CD14-positive monocyte (primary cell): Measurements from ENCODE around the gene KCNIP3. TPM values are rescaled to one million over a fixed set of nuclear protein-coding genes. Genes with fewer than 3 reads are reported as not detected.

Source experiments
- DNase-seq, 3 donors: peaks; one replicate each; pipeline ENCODE4 v3.0.0-alpha.2; 2011 to 2022
- H2AFZ ChIP-seq: 2 replicates; pipeline ENCODE4 v1.6.0; 2012; ENCODE audit warnings: mild to moderate bottlenecking, low read depth, low read length, inconsistent platforms; ENCODE audit not compliant: insufficient read depth, poor library complexity, severe bottlenecking
- H3K27ac ChIP-seq, 2 donors: 1 replicate in 1 of 2; 2 replicates in 1 of 2; pipeline ENCODE4 v1.5.1; 2012 to 2013; ENCODE audit warnings: low read length in 2 of 2, control low read depth in 1 of 2, inconsistent platforms in 1 of 2, low read depth in 1 of 2, mild to moderate bottlenecking in 1 of 2
- H3K27me3 ChIP-seq, 2 donors: one replicate each; pipeline versions ENCODE4 v1.6.0 to v1.6.1; 2011 to 2013; ENCODE audit warnings: low read length in 2 of 2; ENCODE audit not compliant: control insufficient read depth in 2 of 2, insufficient read depth in 2 of 2
- H3K36me3 ChIP-seq, 2 donors: replicated peaks in 1 of 2; 1 replicate in 1 of 2; 2 replicates in 1 of 2; pipeline versions ENCODE4 v1.5.1 to v1.6.1; 2012 to 2013; ENCODE audit warnings: low read length in 2 of 2, control low read depth in 1 of 2, inconsistent platforms in 1 of 2, mild to moderate bottlenecking in 1 of 2; ENCODE audit not compliant: insufficient read depth in 2 of 2, control insufficient read depth in 1 of 2
- H3K4me1 ChIP-seq, 2 donors: 1 replicate in 1 of 2; 2 replicates in 1 of 2; pipeline versions ENCODE4 v1.5.1 to v1.6.1; 2012 to 2013; ENCODE audit warnings: low read length in 2 of 2, control low read depth in 1 of 2, inconsistent platforms in 1 of 2, mild to moderate bottlenecking in 1 of 2, moderate library complexity in 1 of 2; ENCODE audit not compliant: insufficient read depth in 2 of 2, control insufficient read depth in 1 of 2
- H3K4me2 ChIP-seq: replicated peaks from 2 replicates; pipeline ENCODE3; 2012; ENCODE audit warnings: low read length, moderate library complexity, mild to moderate bottlenecking; ENCODE audit not compliant: poor library complexity, severe bottlenecking; ENCODE audit errors: extremely low read depth
- H3K4me3 ChIP-seq, 3 experiments: fragments of 200-600 bp in 1 of 3; sonication (generic) in 1 of 3; replicated peaks in 1 of 3; 1 replicate in 2 of 3; 2 replicates in 1 of 3; pipeline ENCODE4 v1.5.1; 2011 to 2013; ENCODE audit warnings: low read length in 3 of 3, mild to moderate bottlenecking in 3 of 3, control low read depth in 2 of 3, low read depth in 2 of 3, inconsistent platforms in 1 of 3, moderate library complexity in 1 of 3
- H3K79me2 ChIP-seq: 2 replicates; pipeline ENCODE4 v1.6.0; 2012; ENCODE audit warnings: mild to moderate bottlenecking, control low read depth, inconsistent platforms, low read length, moderate library complexity; ENCODE audit not compliant: insufficient read depth
- H3K9ac ChIP-seq: 2 replicates; pipeline ENCODE4 v1.6.0; 2017; ENCODE audit warnings: low read length, mild to moderate bottlenecking; ENCODE audit not compliant: insufficient read depth, poor library complexity, severe bottlenecking
- H3K9me3 ChIP-seq, 2 donors: replicated peaks in 1 of 2; 1 replicate in 1 of 2; 2 replicates in 1 of 2; pipeline versions ENCODE4 v1.5.1 to v1.6.1; 2012 to 2013; ENCODE audit warnings: low read length in 2 of 2, control low read depth in 1 of 2; ENCODE audit not compliant: control insufficient read depth in 1 of 2, insufficient read depth in 1 of 2
- H4K20me1 ChIP-seq: 2 replicates; pipeline ENCODE4 v1.6.0; 2012; ENCODE audit warnings: mild to moderate bottlenecking, low read length, control low read depth, moderate library complexity; ENCODE audit not compliant: insufficient read depth
- H3K27ac Mint-ChIP-seq, 7 donors: one replicate each; pipeline ENCODE4 v1.8.0; 2020; ENCODE audit warnings: mild to moderate bottlenecking in 7 of 7, mixed read lengths in 7 of 7, moderate library complexity in 6 of 7, inconsistent platforms in 2 of 7
- H3K27me3 Mint-ChIP-seq, 3 donors: one replicate each; pipeline ENCODE4 v1.8.0; 2021 to 2022; ENCODE audit warnings: low read depth in 3 of 3, mild to moderate bottlenecking in 3 of 3, mixed read lengths in 3 of 3, moderate library complexity in 3 of 3, inconsistent platforms in 1 of 3
- H3K36me3 Mint-ChIP-seq, 2 donors: one replicate each; pipeline ENCODE4 v1.8.0; 2020; ENCODE audit warnings: mixed read lengths in 2 of 2, inconsistent platforms in 1 of 2, mild to moderate bottlenecking in 1 of 2
- H3K4me1 Mint-ChIP-seq: one replicate; pipeline ENCODE4 v1.8.0; 2020; ENCODE audit warnings: mild to moderate bottlenecking, mixed read lengths
- H3K4me3 Mint-ChIP-seq, 2 donors: one replicate each; pipeline ENCODE4 v1.8.0; 2020; ENCODE audit warnings: mild to moderate bottlenecking in 2 of 2, mixed read lengths in 2 of 2, moderate library complexity in 1 of 2
- H3K9me3 Mint-ChIP-seq, 7 donors: one replicate each; pipeline ENCODE4 v1.8.0; 2020 to 2022; ENCODE audit warnings: mixed read lengths in 7 of 7, mild to moderate bottlenecking in 6 of 7, moderate library complexity in 6 of 7, inconsistent platforms in 2 of 7
- CTCF ChIP-seq: fragments of 200-600 bp; IDR thresholded peaks from one replicate; pipeline ENCODE4 v1.8.0; 2022; ENCODE audit warnings: antibody characterized with exemption, mild to moderate bottlenecking
- WGBS: methylation state at CpG from one replicate; pipeline ENCODE4 v1.1.5; 2013; ENCODE audit warnings: missing lambda C conversion rate; ENCODE audit not compliant: insufficient coverage; 5-methylcytosine and 5-hydroxymethylcytosine counted together
- intact Hi-C, 2 donors: fragments of 100-400 bp; cut with micrococcal nuclease; formaldehyde crosslinking; loops; one replicate each; pipeline versions ENCODE4 v1.15.0 to v1.15.1; 2023
- polyA plus RNA-seq, 3 donors: library from polyadenylated mRNA; depleted of rRNA in 1 of 3; unstranded in 2 of 3; stranded (reverse) in 1 of 3; fragments of 300-500 nt in 2 of 3; fragments of >200 nt in 1 of 3; fragmentation: Illumina TruSeq in 2 of 3; gene quantifications; 1 replicate in 2 of 3; 2 replicates in 1 of 3; pipeline ENCODE4 v1.2.3, GENCODE V29; 2012 to 2021

Gene KCNIP3
- polyA plus RNA-seq, 3 donors, result not detected

DNA sequence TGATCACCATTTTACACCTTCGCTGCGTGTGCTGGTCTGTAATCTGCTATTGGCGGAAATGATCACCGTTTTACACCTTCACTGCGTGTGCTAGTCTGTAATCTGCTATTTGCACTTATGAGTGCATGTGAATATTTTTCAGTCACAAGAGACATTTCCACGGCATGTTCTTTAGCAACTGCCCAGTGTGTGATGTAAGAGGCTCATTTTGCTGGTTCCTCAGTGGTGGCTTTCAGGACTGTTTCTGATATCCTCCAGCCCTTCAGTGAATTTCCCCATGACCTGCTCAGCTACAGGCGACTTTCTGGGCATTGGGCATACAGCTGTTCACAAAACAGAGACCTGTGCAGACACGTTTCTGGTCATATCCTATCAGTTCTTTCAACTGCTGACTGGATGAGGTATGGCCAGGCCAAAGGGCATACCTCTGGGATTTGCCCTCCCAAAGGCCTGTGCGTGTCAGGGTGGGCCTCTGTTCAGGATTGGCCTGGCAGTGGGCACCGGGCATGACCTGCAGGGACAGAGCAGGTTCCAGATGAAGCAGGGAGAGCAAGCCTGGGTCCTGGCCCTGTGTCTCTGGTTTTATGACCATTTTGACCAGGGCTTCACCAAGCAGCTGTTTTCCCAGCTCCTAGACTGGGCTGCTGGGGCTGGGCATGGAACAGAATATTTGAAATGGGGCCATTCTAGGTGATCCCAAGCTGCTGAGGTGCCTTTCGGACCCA, 23.4 kb upstream of the KCNIP3 start:
- no peaks in the 10 kb centered on the region for H3K79me2 ChIP-seq
- H3K4me3 Mint-ChIP-seq, result no peak overlapping the region
- H3K27ac ChIP-seq, result no peak overlapping the region
- no peaks in the 10 kb centered on the region for H3K4me1 Mint-ChIP-seq
- no peak overlapping the region for H3K9ac ChIP-seq
- H3K4me2 ChIP-seq, result no peak overlapping the region
- no peak for DNase-seq
- no peak overlapping the region for H3K4me3 ChIP-seq
- no peak overlapping the region for H3K27ac Mint-ChIP-seq
- WGBS, result 79% methylated on average over 8 of the region's 11 CpGs
- no peaks in the 10 kb centered on the region for H3K36me3 Mint-ChIP-seq
- no peaks in the 10 kb centered on the region for H3K36me3 ChIP-seq
- no peaks in the 10 kb centered on the region for H4K20me1 ChIP-seq
- no peaks in the 10 kb centered on the region for H3K4me1 ChIP-seq
- peaks cover 0 to 6% (median 5%) of the 10 kb centered on the region in 3 donors for H3K27me3 Mint-ChIP-seq
- TF ChIP-seq CTCF, result no peak
- no peaks in the 10 kb centered on the region for H3K9me3 ChIP-seq
- intact Hi-C loops, result no loop called here
- H2AFZ ChIP-seq, result no peak overlapping the region
- peaks cover 0 to 4% (median 0%) of the 10 kb centered on the region in 7 donors for H3K9me3 Mint-ChIP-seq
- H3K27me3 ChIP-seq, result no peaks in the 10 kb centered on the region

DNA sequence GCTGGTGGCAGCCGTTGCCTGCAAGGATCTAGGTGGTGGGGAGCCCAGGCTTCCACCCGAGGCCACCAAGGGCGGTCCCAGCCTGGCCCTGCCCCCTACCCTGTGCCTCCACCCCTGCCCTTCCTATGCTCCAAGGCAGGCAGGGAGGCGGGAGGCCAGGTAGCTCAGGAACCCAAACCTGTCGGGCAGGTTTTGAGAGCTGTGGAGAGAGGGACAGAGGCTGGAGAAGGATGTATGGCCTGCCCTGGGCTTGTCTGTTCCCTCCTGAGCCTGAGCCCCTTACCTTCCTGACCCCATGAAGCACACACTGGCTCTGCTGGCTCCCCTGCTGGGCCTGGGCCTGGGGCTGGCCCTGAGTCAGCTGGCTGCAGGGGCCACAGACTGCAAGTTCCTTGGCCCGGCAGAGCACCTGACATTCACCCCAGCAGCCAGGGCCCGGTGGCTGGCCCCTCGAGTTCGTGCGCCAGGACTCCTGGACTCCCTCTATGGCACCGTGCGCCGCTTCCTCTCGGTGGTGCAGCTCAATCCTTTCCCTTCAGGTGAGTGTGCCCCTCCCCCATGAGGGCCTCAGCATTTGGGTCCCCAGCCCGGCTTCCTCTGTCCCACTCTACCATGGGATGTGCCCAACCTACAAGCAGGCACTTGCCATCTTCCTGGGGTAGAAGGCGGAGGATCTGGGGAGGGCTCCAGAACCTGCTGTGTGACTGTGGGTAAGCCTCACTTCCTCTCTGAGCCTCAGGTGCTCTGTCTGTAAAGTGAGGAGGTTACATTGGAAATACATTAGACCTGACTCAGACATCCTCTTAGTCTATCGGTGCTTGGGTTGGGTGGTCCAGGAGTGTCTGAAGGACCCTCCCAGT, 22.6 kb upstream of the KCNIP3 start, which contains the start of gene PROM2:
PROM2 (plus strand) TSS at position 159 of the 860 bp plus-strand sequence; CDS start at position 296, 137 bp downstream.
- no peak for DNase-seq
- peak within 1 kb of the TSS in 2 of 7 donors; percentile 6 to 56 for H3K27ac Mint-ChIP-seq
- no peaks in the 10 kb centered on the region for H3K4me1 ChIP-seq
- H3K36me3 ChIP-seq, result no peaks in the 10 kb centered on the region
- no peaks in the 10 kb centered on the region for H3K36me3 Mint-ChIP-seq
- no peaks in the 10 kb centered on the region for H4K20me1 ChIP-seq
- H3K4me2 ChIP-seq, result no peak within 1 kb of the TSS
- no peak within 1 kb of the TSS for H3K4me3 Mint-ChIP-seq
- H3K27ac ChIP-seq, result no peak within 1 kb of the TSS
- H3K27me3 ChIP-seq, result no peaks in the 10 kb centered on the region
- no peak within 1 kb of the TSS for H2AFZ ChIP-seq
- no peaks in the 10 kb centered on the region for H3K79me2 ChIP-seq
- H3K9me3 Mint-ChIP-seq, result peaks cover 0 to 4% (median 0%) of the 10 kb centered on the region in 7 donors
- TF ChIP-seq CTCF, result no peak
- H3K27me3 Mint-ChIP-seq, result peaks cover 0 to 6% (median 5%) of the 10 kb centered on the region in 3 donors
- H3K9ac ChIP-seq, result no peak within 1 kb of the TSS
- no peak within 1 kb of the TSS for H3K4me3 ChIP-seq
- no peaks in the 10 kb centered on the region for H3K9me3 ChIP-seq
- WGBS, result 91% methylated on average over 11 of the region's 17 CpGs
- H3K4me1 Mint-ChIP-seq, result no peaks in the 10 kb centered on the region
- intact Hi-C loops, result no loop called here
